ENCODE measurements around the gene LEPR.

- TF ChIP-seq CTCF (IDR thresholded peaks at IDR 0.05; ENCODE audit: low read depth, low read length, missing input control) (no peak), RAD21 (IDR thresholded peaks at IDR 0.05) (no peak), REST (IDR thresholded peaks at IDR 0.05) (no peak), HNF4G (IDR thresholded peaks at IDR 0.05) (no peak), SP1 (IDR thresholded peaks at IDR 0.05) (no peak), YY1 (IDR thresholded peaks at IDR 0.05) (no peak), TAF1 (conservative IDR thresholded peaks at IDR 0.05) (no peak), ATF3 (IDR thresholded peaks at IDR 0.05) (no peak), MAX (IDR thresholded peaks at IDR 0.05) (no peak), EGR1 (IDR thresholded peaks at IDR 0.05; ENCODE audit: low read depth in 2 of 2) (no peak), ZBTB33 (IDR thresholded peaks at IDR 0.05) (no peak), RXRA (IDR thresholded peaks at IDR 0.05) (no peak), GABPA (IDR thresholded peaks at IDR 0.05 in 1 of 2, conservative IDR thresholded peaks at IDR 0.05 in 1 of 2) (no peak), HNF4A (conservative IDR thresholded peaks at IDR 0.05) (no peak)
These were observed 8.0 kb upstream of the LEPR start for GRCh38 chr1:65412256-65412983.

Measured in liver (tissue), 3 donors.